SH-SY5Y (cell line): ENCODE measurements around the gene CCT5.

Source experiments
- GATA2 ChIP-seq: IDR thresholded peaks from 2 replicates; pipeline ENCODE4 v1.6.1; 2011; ENCODE audit warnings: mild to moderate bottlenecking, low read depth, low read length
- GATA3 ChIP-seq: IDR thresholded peaks from 2 replicates; pipeline ENCODE4 v1.6.1; 2011; ENCODE audit warnings: low read depth, mild to moderate bottlenecking, low read length, moderate library complexity

DNA sequence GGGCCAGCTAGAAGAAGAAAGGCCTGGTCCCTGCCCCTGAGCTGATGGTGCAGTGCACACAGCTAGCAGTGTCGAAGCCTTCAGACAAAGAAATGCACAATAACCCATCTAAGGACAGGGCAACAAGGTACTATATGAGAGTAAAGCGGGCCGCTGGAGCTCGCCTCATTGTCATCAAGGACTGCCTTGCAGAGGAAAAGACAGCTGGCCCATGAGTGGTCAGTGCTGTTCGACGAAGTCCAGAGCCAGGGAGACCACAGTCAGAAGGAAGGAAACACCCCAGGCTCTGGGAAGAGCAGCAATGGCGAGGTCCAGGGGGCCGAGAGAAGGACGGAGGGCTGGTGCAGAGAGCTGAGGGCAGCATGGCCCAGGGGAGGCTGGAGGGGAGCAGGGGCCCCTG is 17.7 kb upstream of the CCT5 start:
- TF ChIP-seq GATA2 (no peak), GATA3 (no peak)
